ENCODE data around the gene TRPT1. TPM values are rescaled to one million over a fixed set of nuclear protein-coding genes. Genes with fewer than 3 reads are reported as not detected.

The TRPT1 gene
- total and polyA plus RNA-seq, 9 of the 15 experiments (the other 6 are each of a cell fraction or from before 2014, with no cell fraction given), result 4.6 to 41.7 (median 23.1) TPM

DNA sequence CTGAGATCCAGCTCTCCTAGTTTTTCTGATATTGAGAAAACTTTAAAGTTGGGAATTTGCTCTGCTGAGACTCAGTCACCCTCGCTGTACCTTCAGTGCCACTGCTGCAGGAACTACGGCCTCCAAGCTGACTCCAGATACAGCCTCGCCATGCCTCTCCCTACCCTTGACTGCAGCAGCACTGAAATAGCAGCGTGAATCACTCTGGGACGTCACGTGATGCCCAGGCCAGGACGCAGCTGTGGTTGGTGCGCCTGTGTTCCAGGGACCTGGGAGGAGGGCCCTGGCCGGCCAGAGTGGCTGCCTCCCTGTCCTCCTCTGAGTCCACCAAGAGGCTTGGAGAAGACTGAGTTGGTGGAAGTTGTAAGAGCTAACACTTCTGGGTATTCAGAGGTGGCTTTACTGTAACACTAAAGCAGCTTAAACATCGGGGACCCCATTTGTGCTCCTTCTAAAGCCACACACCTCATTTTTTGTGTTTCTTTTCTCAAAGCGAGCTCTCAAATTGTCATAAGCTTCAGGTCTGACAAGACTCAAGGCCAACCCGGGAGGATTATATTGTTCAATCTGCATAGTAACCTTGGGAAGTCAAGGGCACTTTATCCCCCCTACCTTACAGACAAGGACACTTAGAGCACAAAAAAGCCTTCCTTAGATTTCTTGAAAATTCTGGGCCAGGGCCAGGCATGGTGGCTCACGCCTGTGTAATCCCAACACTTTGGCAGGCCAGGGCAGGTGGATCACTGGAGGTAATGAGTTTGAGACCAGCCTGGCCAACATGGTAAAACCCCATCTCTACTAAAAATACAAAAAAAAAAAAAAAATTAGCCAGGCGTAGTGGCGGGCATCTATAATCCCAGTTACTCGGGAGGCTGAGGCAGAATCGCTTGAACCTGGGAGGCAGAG is 44.2 kb downstream of the TRPT1 start (continued):
- TF ChIP-seq, protein P1, sequence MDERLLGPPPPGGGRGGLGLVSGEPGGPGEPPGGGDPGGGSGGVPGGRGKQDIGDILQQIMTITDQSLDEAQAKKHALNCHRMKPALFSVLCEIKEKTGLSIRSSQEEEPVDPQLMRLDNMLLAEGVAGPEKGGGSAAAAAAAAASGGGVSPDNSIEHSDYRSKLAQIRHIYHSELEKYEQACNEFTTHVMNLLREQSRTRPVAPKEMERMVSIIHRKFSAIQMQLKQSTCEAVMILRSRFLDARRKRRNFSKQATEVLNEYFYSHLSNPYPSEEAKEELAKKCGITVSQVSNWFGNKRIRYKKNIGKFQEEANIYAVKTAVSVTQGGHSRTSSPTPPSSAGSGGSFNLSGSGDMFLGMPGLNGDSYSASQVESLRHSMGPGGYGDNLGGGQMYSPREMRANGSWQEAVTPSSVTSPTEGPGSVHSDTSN (CRISPR knock-in tag; IDR thresholded peaks at IDR 0.05; ENCODE audit: low read depth), result no peak
- TF ChIP-seq, protein P1 (tag; conservative IDR thresholded peaks at IDR 0.05; ENCODE audit: low read depth), result no peak
- TF ChIP-seq MAFK (IDR thresholded peaks at IDR 0.05; ENCODE audit: low read length) (no peak), POLR2A (conservative IDR thresholded peaks at IDR 0.05) (peak; percentile 67), SPI1 (IDR thresholded peaks at IDR 0.05; ENCODE audit: borderline replicate concordance, low read depth, low read length) (no peak), ZNF133 (CRISPR knock-in tag; IDR thresholded peaks at IDR 0.05) (no peak), NEUROD1 (IDR thresholded peaks at IDR 0.05; ENCODE audit: borderline replicate concordance, low read depth, low read length, partially characterized antibody) (peak; percentile 51), ZNF197 (CRISPR knock-in tag; IDR thresholded peaks at IDR 0.05; ENCODE audit: low read depth) (no peak), SMARCC2 (IDR thresholded peaks at IDR 0.05; ENCODE audit: low read depth) (no peak), CAMTA2 (CRISPR knock-in tag; conservative IDR thresholded peaks at IDR 0.05) (no peak), MED1 (CRISPR knock-in tag; IDR thresholded peaks at IDR 0.05; ENCODE audit: borderline replicate concordance) (no peak), HCFC1 (IDR thresholded peaks at IDR 0.05; ENCODE audit: low read depth, low read length) (0 out of 2 replicates have a peak, but pooled peaks have one; percentile 14), ZNF316 (IDR thresholded peaks at IDR 0.05) (no peak)
- TF ChIP-seq, protein P2, sequence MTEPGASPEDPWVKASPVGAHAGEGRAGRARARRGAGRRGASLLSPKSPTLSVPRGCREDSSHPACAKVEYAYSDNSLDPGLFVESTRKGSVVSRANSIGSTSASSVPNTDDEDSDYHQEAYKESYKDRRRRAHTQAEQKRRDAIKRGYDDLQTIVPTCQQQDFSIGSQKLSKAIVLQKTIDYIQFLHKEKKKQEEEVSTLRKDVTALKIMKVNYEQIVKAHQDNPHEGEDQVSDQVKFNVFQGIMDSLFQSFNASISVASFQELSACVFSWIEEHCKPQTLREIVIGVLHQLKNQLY (CRISPR knock-in tag; conservative IDR thresholded peaks at IDR 0.05), result no peak
- TF ChIP-seq, protein P3, sequence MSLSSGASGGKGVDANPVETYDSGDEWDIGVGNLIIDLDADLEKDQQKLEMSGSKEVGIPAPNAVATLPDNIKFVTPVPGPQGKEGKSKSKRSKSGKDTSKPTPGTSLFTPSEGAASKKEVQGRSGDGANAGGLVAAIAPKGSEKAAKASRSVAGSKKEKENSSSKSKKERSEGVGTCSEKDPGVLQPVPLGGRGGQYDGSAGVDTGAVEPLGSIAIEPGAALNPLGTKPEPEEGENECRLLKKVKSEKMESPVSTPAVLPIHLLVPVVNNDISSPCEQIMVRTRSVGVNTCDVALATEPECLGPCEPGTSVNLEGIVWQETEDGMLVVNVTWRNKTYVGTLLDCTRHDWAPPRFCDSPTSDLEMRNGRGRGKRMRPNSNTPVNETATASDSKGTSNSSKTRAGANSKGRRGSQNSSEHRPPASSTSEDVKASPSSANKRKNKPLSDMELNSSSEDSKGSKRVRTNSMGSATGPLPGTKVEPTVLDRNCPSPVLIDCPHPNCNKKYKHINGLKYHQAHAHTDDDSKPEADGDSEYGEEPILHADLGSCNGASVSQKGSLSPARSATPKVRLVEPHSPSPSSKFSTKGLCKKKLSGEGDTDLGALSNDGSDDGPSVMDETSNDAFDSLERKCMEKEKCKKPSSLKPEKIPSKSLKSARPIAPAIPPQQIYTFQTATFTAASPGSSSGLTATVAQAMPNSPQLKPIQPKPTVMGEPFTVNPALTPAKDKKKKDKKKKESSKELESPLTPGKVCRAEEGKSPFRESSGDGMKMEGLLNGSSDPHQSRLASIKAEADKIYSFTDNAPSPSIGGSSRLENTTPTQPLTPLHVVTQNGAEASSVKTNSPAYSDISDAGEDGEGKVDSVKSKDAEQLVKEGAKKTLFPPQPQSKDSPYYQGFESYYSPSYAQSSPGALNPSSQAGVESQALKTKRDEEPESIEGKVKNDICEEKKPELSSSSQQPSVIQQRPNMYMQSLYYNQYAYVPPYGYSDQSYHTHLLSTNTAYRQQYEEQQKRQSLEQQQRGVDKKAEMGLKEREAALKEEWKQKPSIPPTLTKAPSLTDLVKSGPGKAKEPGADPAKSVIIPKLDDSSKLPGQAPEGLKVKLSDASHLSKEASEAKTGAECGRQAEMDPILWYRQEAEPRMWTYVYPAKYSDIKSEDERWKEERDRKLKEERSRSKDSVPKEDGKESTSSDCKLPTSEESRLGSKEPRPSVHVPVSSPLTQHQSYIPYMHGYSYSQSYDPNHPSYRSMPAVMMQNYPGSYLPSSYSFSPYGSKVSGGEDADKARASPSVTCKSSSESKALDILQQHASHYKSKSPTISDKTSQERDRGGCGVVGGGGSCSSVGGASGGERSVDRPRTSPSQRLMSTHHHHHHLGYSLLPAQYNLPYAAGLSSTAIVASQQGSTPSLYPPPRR (CRISPR knock-in tag; IDR thresholded peaks at IDR 0.05; ENCODE audit: borderline replicate concordance), result no peak
- TF ChIP-seq, protein P4, sequence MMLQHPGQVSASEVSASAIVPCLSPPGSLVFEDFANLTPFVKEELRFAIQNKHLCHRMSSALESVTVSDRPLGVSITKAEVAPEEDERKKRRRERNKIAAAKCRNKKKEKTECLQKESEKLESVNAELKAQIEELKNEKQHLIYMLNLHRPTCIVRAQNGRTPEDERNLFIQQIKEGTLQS (IDR thresholded peaks at IDR 0.05), result peak; percentile 95
- TF ChIP-seq, protein P4 (CRISPR knock-in tag; conservative IDR thresholded peaks at IDR 0.05), result peak; percentile 89
